Effector memory CD4-positive, alpha-beta T cell (primary cell): Measurements from ENCODE around the gene TSPAN16.
"Not testable (repeated sequence)": the region's sequence is repeated elsewhere in the genome, so short reads cannot be mapped to it uniquely, and the experiment has no call there.

ENCODE experiments used
- DNase-seq, 3 donors: peaks; one replicate each; pipeline ENCODE4 v3.0.0-alpha.2; 2020
- H3K27ac ChIP-seq: 2 replicates; pipeline ENCODE4 v1.7.0; 2013; ENCODE audit warnings: mild to moderate bottlenecking, low read length, moderate library complexity; ENCODE audit not compliant: insufficient read depth, poor library complexity, severe bottlenecking
- H3K27me3 ChIP-seq: replicated peaks from 2 replicates; pipeline ENCODE4 v1.7.0; 2013; ENCODE audit warnings: mild to moderate bottlenecking, low read length; ENCODE audit not compliant: insufficient read depth, control insufficient read depth, poor library complexity, severe bottlenecking
- H3K36me3 ChIP-seq: 2 replicates; pipeline ENCODE4 v1.7.0; 2013; ENCODE audit warnings: mild to moderate bottlenecking, low read length, moderate library complexity; ENCODE audit not compliant: control insufficient read depth, insufficient read depth
- H3K4me1 ChIP-seq: 2 replicates; pipeline ENCODE4 v1.7.0; 2013; ENCODE audit warnings: low read length, mild to moderate bottlenecking; ENCODE audit not compliant: control insufficient read depth, insufficient read depth, poor library complexity, severe bottlenecking
- H3K4me3 ChIP-seq: 2 replicates; pipeline ENCODE4 v1.7.0; 2013; ENCODE audit warnings: low read length, low read depth, mild to moderate bottlenecking; ENCODE audit not compliant: insufficient read depth, poor library complexity, severe bottlenecking
- H3K9me3 ChIP-seq: 2 replicates; pipeline ENCODE4 v1.7.0; 2013; ENCODE audit warnings: mild to moderate bottlenecking, low read length, moderate library complexity; ENCODE audit not compliant: control insufficient read depth

Gene TSPAN16

GRCh38 chr19:11300811-11301120 lies 4.8 kb downstream of the TSPAN16 start:
- Histone ChIP-seq H3K36me3 (no peaks in the 10 kb centered on the region), H3K4me3 (no peak overlapping the region), H3K27ac (no peak overlapping the region), H3K9me3 (no peaks in the 10 kb centered on the region), H3K27me3 (no peaks in the 10 kb centered on the region), H3K4me1 (no peaks in the 10 kb centered on the region)
- no peak for DNase-seq

DNA sequence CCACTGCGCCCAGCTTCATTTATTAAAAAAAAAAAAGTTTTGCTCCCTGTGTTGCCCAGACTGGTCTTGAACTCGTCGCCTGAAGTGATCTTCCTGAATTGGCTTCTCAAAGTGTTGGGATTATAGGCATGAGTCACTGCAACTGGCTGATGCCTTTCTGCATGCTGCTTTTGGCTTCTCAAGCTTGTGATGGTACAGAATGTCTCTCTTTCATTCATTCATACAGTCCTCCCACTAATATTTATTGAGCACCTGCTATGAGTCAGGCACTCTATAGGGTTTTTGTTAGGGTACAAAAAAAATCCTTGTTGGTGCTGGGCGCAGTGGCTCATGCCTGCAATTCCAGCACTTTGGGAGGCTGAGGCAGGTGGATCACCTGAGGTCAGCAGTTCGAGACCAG lies 9.0 kb downstream of the TSPAN16 start:
- Histone ChIP-seq H3K27me3 (no peaks in the 10 kb centered on the region), H3K9me3 (no peaks in the 10 kb centered on the region), H3K4me3 (no peak overlapping the region), H3K4me1 (no peaks in the 10 kb centered on the region), H3K36me3 (no peaks in the 10 kb centered on the region), H3K27ac (no peak overlapping the region)
- DNase-seq: no peak

- Histone ChIP-seq H3K9me3 (no peaks in the 10 kb centered on the region), H3K4me3 (no peak overlapping the region), H3K4me1 (no peaks in the 10 kb centered on the region), H3K36me3 (no peaks in the 10 kb centered on the region), H3K27me3 (no peaks in the 10 kb centered on the region), H3K27ac (no peak overlapping the region)
- no peak for DNase-seq
These were observed 10.4 kb downstream of the TSPAN16 start for GRCh38 chr19:11306337-11306736.

DNA sequence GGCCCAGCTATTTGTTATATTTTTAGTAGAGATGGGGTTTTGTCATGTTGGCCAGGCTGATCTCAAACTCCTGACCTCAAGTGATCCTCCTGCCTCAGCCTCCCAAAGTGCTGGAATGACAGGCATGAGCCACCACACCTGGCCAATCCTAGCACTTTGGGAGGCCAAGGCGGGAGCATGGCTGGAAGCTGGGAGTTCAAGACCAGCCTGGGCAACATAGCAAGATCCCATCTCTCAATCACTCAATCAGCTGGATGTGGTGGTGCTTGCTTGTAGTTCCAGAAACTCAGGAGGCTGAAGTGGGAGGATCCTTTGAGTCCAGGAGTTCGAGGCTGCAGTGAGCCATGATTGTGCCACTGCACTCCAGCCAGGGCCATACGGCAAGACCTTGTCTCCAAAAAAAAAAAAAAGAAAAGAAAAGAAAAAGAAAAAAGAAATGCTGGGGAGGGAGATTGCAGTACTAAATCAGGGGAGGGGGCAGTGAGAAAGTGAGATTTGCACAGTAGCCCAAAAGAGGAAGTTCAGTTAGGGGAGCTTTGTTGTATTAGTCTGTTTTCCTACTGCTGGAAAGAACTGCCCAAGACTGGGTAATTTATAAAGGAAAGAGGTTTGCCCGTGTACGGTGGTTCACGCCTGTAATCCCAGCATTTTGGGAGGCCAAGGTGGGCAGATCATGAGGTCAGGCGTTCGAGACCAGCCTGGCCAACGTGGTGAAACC lies 24.5 kb downstream of the TSPAN16 start:
- H3K36me3 ChIP-seq, H3K27ac ChIP-seq, H3K4me3 ChIP-seq, H3K9me3 ChIP-seq, H3K4me1 ChIP-seq, H3K27me3 ChIP-seq, DNase-seq: not testable (repeated sequence)

DNA sequence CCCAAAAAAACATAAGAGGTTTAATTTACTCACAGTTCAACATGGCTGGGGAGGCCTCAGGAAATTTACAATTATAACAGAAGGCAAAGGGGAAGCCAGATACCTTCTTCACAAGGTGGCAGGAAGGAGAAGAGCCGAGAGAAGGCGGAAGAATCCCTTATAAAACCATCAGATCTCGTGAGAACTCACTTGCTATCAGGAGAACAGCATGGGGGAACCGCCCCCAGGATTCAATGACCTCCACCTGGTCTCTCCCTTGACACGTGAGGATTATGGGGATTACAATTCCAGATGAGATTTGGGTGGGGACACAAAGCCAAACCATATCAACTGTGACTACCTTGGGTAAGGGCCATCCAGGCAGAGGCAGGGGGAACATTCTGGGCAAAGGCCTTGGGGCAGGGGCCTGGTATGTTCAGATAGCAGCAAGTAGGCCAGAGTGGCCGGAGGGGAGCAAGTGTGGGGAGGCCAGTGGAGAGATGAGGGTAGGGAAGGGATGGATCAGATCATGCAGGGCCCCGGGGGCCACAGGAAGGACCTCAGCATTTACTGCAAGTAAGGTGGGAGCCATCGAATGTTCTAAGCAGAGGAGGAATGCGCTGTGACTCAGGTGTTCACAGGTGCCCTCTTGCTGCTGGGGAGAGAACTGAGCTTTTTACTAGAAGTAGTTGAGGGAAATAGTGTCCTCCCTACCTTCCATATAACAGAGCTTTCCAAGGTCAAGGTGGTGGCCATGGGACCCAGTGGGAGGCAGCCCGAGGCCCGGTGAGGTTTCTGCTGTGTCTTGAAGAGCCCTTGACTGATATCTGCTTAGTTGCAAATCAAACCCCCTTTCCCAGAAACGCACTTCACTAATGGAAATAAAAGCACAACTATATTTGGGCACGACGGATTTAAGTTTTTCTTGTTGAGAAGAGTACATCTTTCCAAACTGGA lies 25.5 kb downstream of the TSPAN16 start:
- H3K27me3 ChIP-seq: no peaks in the 10 kb centered on the region
- no peak overlapping the region for H3K4me3 ChIP-seq
- H3K36me3 ChIP-seq: no peaks in the 10 kb centered on the region
- H3K27ac ChIP-seq: no peak overlapping the region
- peaks cover 6% of the 10 kb centered on the region for H3K4me1 ChIP-seq
- no peak for DNase-seq
- no peaks in the 10 kb centered on the region for H3K9me3 ChIP-seq

DNA sequence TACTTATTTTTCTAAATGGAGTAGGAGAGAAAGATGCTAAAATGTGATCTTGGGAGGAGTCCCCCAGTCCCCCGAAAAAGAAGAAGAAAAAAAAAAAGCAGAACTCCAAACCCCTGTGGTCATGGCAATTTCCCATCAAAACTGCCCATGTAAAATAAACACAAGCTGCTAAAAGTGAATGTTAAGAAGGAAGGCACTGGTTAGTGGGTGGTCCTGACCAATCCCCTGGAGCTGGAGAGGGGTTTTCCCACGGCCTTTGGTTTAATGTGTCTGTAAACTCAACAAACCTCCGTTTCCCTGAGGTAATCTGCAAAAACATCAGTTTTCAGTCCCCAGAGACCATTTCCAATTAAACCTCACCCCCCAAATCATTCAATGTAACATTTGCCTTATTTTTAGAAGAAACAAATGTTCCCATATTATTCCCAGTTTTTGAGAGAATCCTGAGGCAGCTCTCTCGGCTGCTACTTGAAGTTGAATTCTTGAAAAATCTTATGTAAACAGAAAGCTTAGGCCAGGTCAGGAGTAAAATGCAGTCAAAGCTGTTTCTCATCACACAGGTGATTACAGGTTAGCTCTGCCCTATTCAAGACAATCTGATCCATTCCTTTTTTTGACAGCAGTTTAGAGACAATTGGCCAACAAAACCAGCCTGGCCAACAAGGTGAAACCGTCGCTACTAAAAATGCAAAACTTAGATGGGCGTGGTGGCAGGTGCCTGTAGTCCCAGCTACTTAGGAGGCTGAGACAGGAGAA lies 26.5 kb downstream of the TSPAN16 start:
- Histone ChIP-seq H3K4me1 (peaks cover 6% of the 10 kb centered on the region), H3K27me3 (no peaks in the 10 kb centered on the region), H3K4me3 (no peak overlapping the region), H3K27ac (no peak overlapping the region), H3K9me3 (no peaks in the 10 kb centered on the region), H3K36me3 (no peaks in the 10 kb centered on the region)
- no peak for DNase-seq

DNA sequence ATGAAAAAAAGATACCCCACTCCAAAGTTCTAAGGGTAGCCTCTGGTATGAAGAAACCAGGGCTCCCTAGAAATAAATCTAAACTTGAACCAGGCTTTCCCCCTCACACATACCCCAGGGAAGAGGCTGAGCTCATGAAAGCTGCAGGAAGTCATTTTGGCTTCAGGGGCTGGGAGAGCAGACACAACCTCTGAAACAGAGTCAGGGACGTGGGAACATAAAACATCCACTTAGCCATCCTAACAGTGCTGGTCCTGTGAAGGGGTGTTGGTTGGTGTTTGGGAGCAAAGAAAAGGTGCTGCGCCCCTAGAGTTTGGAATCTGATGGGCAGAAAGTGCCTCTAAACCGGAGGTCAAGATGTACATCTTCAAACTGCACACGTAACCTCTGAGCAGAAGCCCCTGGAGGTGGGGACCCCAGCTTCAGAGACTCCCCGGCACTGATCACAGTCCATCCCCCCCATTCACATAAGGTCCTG lies 27.7 kb downstream of the TSPAN16 start:
- no peak overlapping the region for H3K4me3 ChIP-seq
- H3K27ac ChIP-seq: no peak overlapping the region
- no peak for DNase-seq
- H3K9me3 ChIP-seq: no peaks in the 10 kb centered on the region
- no peaks in the 10 kb centered on the region for H3K36me3 ChIP-seq
- H3K27me3 ChIP-seq: no peaks in the 10 kb centered on the region
- H3K4me1 ChIP-seq: peaks cover 6% of the 10 kb centered on the region

DNA sequence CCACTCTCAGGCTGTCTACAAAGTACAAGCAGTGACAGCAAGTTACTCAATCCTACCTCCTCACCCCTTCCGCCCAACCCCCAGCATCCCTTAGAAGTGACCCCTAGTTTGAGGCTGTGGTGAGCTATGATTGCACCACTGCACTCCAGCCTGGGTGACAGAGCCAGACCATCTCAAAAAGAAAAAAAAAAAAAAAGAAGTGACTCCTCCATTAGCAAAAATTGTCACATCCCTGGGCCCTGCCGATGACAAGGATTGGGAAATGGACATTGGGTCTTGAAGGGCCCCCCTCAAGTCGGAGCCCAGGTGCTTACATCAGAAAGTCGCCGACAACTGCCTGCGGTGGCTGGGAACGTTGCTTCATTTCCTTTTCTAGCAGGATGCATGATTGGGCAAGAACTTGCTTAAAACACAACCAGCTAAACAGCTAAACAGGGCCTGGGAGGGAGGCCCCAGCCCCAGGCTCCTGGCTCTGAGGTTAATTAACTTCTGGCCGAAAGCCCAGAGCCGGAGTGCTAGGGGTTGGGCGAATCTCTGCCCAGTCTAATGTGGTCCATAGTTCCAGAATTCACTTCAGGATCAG lies 28.2 kb downstream of the TSPAN16 start:
- H3K4me3 ChIP-seq: no peak overlapping the region
- no peaks in the 10 kb centered on the region for H3K27me3 ChIP-seq
- no peaks in the 10 kb centered on the region for H3K9me3 ChIP-seq
- no peaks in the 10 kb centered on the region for H3K36me3 ChIP-seq
- H3K4me1 ChIP-seq: peaks cover 6% of the 10 kb centered on the region
- H3K27ac ChIP-seq: no peak overlapping the region
- no peak for DNase-seq

DNA sequence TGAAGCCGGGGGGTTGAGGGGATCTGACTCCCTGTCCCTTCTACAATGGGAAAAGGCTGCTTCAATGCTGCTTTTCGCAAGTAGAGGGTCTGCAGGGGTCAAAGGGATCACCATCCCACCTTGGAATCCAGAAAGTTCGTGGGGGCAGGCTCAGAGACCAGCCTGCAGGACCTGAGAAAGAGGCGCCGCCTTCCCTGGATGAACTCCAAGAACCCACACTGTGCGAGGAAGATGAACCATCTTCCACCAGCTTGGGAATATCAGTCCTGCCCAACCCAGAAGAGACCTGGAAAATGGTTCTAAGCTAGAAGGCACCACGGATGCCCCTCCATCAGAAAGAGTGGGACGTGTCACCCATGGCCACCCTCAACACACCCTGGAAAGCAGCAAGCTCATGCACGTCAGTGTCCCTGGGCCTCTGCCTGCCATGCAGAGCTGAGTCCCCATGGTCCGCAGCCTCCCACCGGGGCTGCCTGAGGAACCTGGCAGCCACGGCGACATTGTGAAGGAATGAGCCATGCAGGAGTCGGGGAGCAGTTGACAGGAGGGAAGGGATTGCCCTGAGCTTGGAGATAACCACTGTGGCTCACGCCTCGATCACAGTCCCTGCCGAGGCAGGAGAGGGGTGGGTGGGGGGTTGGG lies 28.9 kb downstream of the TSPAN16 start:
- Histone ChIP-seq H3K4me3 (no peak overlapping the region), H3K27me3 (no peaks in the 10 kb centered on the region), H3K4me1 (peaks cover 6% of the 10 kb centered on the region), H3K27ac (no peak overlapping the region), H3K9me3 (no peaks in the 10 kb centered on the region), H3K36me3 (no peaks in the 10 kb centered on the region)
- no peak for DNase-seq
